ENCODE results near the gene ATG14. TPM values are rescaled to one million over a fixed set of nuclear protein-coding genes. Genes with fewer than 3 reads are reported as not detected.
"Not testable (repeated sequence)": the region's sequence is repeated elsewhere in the genome, so short reads cannot be mapped to it uniquely, and the experiment has no call there.

ATG14 gene
- total RNA-seq, 1 donor from 2014 or later, result 13.1 TPM

DNA sequence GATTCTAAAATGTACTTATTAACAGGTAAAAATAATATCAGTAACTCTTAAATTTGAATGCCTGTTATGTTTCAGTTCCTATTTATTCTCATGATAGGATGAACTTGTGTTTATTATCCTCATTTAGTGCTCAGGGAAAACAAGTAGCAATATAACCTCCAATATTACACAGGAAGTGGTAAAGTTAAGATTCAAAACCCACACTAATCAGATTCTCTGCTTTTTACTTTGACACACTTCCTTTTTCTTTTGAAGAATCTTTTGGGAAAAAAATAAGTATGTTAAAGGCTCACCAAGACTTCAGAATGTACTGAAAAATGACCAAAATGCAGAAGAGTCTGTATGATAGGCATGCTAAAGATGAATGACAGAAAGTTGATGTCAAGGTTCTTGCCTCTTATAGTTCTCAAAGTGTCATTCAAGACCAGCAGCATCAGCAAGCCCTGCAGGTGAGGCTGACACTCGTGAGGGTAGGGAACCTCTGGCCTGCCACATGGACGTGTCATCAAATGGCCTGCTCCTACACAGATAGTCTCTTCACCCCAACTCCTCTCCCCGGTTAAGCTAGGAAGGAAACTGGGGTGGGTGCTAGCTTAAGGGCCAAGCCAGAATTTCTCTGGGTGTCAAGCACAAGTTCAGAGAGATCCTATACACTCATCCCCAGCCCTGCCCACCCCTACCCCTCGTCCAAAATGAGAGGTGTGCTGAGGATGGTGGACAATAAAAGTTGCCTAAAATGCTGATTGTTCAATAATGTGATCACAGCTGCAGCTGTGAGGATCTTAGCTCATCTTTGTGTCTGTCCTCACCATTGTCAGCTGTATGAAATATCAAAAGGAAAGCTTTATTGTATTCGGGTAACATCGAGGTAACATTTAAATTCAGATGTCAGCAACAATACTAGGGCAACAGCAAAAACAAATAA lies 22.5 kb upstream of the ATG14 start:
- DNase-seq (ENCODE audit: low read depth, low spot score), result no peak

DNA sequence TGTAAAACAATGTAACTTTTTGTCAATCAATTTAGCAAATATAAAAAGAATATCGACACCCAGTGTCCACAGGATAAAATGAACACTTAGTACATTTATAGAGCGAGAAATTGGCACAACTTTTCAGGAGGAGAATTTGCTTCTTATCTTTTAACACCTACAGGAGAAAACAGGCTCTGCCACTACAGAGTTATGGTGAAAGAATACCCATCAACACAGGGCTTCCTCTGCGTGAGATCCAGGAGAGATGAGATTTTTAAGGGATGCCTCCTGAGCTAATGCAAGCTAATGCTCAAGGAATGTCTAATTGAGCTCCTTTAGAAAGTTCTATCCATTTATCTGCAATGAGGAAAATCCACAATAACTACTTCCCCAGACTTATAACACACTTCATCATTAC lies 21.0 kb upstream of the ATG14 start:
- no peak for DNase-seq (ENCODE audit: low read depth, low spot score)

DNA sequence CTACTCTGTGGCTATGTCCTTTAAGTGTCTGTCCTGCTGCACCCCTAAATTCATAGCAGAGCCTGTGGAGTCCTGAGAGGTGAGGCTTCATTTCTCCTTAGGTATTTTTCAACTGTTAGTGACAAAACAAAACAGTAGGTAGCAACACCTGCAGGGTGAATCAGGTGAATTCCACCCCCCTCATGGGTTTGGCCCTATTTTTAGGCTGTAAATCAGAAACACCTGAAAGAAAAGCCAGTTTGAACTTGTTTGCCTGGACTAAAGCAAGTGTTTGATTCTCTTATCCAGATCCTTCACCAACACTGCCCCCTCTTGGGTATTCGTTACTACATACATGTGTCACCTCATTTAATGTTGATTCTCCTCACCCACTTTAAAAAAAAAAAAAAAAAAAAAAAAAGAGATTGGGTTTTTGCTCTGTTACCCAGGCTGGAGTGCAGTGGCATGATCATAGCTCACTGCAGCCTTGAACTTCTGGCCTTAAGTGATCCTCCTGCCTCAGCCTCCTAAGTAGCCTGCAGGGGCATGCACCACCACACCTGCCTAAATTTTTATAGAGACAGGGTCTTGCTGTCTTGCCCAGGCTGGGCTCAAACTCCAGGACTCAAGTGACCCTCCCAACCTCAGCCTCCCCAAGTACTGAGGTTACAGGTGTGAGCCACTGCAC lies 18.5 kb upstream of the ATG14 start:
- no peak for DNase-seq (ENCODE audit: low read depth, low spot score)

DNA sequence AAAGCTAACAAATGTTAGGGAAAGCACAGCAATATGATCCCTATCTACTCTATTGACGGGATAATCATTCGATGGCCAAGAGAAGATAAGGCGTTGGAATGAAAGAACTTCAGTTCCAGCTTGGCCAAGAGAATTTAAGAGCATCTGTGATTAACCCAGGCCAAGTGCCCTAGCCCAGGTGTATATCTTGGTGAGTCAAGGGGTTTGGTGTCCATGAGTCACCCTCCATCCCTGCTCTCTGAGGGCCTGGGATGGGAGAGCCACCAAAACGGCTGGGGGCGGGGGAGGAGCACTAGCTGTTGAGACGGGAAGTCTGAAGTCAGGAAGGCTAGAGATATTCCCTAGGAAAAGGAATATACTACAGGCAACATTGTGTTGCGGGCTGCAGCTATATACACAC lies 15.8 kb upstream of the ATG14 start:
- no peak for DNase-seq (ENCODE audit: low read depth, low spot score)

GRCh38 chr14:55426891-55427290 lies 15.3 kb upstream of the ATG14 start:
- DNase-seq (ENCODE audit: low read depth, low spot score), result no peak

- DNase-seq (ENCODE audit: low read depth, low spot score), result no peak
These were observed 13.5 kb upstream of the ATG14 start for GRCh38 chr14:55425091-55425490.

- no peak for DNase-seq (ENCODE audit: low read depth, low spot score)
These were observed 12.3 kb upstream of the ATG14 start for GRCh38 chr14:55423969-55424368.

- DNase-seq (ENCODE audit: low read depth, low spot score), result not testable (repeated sequence)
These were observed 10.7 kb upstream of the ATG14 start for GRCh38 chr14:55422338-55422737.

GRCh38 chr14:55419663-55420062 lies 8.0 kb upstream of the ATG14 start:
- no peak for DNase-seq (ENCODE audit: low read depth, low spot score)

GRCh38 chr14:55418411-55418810 lies 6.8 kb upstream of the ATG14 start:
- peak; percentile 88 for DNase-seq (ENCODE audit: low read depth, low spot score)

GRCh38 chr14:55417955-55418354 lies 6.3 kb upstream of the ATG14 start:
- DNase-seq (ENCODE audit: low read depth, low spot score), result no peak

DNA sequence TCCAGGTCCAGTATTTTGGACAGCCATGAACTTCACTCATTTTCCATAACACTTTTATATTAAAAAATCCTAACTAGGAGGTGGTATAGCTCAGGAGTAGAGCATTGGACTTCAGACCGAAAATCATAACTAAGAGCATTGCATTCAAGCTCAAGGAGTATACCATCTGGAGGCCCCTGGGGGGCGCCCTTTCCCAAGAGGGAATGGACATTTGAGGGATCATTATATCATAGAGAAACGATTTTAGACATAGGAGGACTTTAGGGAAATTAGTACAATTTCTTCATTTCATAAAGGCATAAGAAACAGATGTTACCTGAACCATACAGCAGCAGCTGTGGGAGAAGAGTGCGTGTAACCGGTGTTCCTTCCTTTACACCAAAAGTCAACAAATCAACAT lies 5.2 kb upstream of the ATG14 start:
- DNase-seq (ENCODE audit: low read depth, low spot score), result no peak

- DNase-seq (ENCODE audit: low read depth, low spot score), result no peak
These were observed 2.9 kb upstream of the ATG14 start for GRCh38 chr14:55414551-55414950.

DNA sequence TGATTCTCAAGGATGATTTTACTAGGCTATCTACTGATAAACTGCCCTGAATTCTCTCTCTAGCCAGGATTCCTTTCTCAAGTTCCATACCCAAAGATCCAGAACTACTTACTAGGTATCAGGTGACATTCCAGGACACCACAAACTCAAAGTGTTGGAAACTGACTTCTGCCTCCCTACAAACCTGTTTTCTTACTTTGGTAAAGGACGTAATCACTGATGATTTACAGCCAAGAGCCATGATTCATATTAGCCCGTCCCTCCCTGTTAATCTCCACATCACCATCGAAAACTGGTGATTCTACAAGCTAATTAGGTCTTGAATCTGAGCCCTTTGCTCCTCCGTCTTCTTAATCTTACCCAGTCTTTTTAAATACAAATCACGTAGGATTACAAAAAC lies 1.0 kb upstream of the ATG14 start:
- no peak for DNase-seq (ENCODE audit: low read depth, low spot score)

DNA sequence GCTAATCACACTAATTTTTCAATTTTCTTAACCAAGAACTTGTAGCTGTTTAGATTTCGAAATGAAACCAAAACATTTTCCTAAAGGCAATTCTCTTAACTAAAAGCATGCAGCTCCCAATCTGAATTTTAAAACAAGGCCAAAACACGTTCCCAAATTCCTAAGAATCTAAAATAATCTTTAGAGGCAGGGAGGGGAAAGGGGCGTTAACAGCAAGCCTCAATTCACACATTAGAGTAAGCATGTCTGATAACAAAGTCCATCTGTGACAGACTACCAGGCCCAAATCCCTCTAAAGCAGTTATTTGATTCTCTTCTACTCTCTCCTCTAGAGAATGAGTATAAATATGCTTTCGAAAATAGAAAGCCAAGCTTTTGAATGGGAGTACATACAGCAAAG lies 754 bp downstream of the ATG14 start:
- DNase-seq (ENCODE audit: low read depth, low spot score), result no peak

DNA sequence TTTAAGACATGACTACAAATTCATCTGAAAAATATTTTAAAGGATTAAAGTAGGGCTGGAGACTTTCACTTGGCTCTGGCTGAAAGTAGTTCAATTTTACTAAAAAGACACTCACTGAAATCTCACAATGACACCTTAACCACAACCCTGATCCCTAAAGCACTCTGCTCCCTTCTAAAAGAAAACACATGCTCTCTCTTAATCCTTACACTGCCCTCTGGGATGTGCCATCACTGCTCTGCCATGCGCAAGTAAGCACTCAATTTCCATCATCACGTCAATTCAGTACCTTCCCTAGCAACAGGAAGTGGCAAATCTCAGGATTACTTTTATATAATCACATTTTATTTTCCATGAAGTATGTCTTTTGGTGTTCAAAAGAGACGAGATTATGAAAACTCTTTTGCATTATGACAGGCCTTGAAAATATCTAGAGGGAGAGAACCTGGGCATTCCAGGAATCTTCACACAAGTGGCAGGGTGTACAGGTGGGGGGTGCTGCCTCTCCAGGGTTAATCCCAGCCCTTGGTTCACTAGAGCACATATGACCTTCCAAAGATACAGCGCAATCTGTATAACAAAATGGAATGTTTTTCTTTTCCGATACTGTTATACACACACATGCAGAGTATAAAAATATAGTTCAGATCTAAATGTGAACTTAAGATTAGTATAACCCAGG lies 7.3 kb downstream of the ATG14 start:
- DNase-seq (ENCODE audit: low read depth, low spot score), result no peak

- DNase-seq (ENCODE audit: low read depth, low spot score), result no peak
These were observed 9.9 kb downstream of the ATG14 start for GRCh38 chr14:55401751-55402150.

- no peak for DNase-seq (ENCODE audit: low read depth, low spot score)
These were observed 11.8 kb downstream of the ATG14 start for GRCh38 chr14:55399852-55400251.

DNA sequence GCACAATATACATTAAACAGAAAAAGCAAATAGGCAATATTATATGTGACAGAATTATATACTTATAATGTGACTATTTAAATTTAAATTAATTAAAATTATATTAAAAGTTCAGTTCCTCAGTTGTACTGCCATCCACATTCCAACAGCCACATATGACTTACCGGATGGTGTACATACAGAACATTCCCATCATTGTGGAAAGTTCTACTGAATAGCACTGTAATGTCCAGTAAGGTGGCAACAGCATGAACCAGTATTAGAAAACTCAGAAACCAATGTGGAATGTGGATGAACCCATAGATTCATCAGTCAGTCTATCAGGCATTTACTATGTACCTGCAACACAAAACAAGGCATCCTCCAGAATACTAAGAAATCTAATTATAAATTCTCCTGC lies 12.4 kb downstream of the ATG14 start:
- DNase-seq (ENCODE audit: low read depth, low spot score), result no peak

- peak; percentile 93 for DNase-seq (ENCODE audit: low read depth, low spot score)
These were observed 13.0 kb downstream of the ATG14 start for GRCh38 chr14:55398679-55399078.

DNA sequence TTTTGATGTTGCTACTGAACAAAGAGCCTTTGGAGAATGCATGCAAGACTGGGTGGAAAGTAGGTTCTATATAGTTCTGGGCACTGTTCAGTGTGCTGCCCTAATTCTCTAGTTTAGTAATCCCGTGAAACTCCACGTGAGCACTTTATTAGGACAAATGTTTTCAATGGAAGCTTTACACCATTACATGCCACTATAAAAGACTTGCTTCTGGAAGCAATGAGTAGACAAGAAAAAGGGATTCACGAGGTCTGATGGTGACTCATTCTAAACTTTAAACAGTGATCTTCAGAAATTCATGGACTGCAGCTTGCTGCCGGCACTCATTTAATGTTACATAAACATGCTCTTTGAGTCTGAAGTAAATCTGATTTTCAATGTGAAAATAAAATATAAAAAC lies 22.3 kb downstream of the ATG14 start:
- no peak for DNase-seq (ENCODE audit: low read depth, low spot score)

DNA sequence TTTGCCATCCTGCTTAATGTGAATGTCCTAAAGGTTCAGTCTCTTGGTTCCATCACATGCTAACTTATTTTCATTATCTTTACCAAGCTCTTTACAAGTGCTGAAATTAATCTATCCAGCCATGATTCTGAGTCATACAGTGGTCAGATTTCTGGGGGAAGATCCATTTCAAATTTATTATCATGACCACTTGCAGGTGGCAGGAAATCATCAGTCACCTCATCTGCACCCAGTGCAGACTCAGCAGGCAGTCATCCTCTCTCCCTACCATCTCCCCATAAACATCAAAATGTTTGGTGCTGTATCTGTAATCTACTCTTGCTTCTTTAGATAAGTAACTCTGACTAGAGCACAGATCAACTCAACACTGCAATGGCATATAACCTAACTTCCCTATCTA lies 23.5 kb downstream of the ATG14 start:
- no peak for DNase-seq (ENCODE audit: low read depth, low spot score)
